ENCODE data around the gene ERGIC1.

Gene ERGIC1

DNA sequence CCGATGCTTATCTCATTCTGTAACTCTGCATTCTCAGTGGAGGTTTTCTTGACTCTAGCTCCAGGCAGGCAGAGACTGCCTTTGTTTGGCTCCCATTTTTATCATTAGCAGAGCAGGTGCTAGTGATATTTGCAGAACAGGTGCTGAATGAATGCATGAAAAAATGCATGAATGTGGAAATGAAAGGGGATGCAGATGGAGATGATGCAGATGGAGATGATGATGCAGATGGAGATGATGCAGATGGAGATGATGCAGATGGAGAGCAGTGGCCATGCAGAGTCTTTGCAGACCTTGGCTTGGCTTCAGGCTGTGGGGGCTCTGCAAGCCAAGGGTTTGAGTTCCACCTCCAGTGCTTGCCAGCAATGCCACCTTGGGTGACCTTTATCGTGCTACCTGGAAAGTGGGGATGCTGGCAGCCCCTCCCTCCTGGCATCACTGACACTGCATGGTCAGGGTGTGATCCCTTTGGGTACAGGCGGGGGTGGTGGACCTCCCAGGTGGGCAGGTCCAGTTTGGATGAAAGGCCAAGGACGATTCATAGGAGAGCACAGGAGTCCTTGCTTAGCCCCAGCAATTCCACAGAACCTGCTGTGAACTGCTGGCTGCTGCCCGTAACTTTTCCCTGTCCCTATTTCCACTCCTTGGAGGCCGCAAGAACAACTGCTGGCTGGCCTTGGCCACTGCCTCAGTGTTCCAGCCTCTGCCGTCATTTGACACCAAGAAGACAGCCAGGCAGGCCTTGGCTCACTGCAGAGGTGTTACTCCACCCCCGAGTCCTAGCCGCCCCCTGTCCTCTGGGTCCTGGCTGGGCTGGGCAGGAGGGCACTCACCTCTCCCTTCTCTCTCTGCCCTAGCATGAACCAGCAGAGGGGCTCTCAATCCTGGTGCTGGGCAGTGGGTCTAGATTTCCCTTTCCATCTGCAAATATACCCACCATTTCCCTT is 33.0 kb downstream of the ERGIC1 start:
- DNase-seq = no peak

GRCh38 chr5:172867761-172868435 is 33.8 kb downstream of the ERGIC1 start:
- DNase-seq = no peak

DNA sequence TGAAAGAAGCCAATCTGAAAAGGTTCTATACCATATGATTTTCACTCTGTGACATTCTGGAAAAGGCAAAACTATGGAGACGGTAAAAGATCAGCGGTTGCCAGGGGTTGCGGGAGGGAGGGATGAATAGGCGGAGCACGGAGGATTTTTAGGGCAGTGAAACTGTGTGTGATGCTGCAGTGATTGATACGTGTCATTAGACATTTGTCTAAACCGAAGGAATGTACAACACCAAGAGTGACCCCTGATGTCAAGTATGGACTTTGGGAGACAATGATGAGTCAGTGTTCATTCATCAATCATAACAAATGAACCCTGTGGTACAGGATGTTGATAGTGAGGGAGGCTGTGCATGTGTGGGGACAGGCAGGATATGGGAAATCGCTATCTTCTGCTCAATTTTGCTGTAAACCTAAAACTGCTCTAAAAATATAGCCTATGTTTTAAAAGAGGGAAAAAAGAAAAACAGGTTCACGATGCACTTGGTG is 34.4 kb downstream of the ERGIC1 start:
- no peak for DNase-seq

- DNase-seq = no peak
Measured at GRCh38 chr5:172868924-172869591, 35.0 kb downstream of the ERGIC1 start.

DNA sequence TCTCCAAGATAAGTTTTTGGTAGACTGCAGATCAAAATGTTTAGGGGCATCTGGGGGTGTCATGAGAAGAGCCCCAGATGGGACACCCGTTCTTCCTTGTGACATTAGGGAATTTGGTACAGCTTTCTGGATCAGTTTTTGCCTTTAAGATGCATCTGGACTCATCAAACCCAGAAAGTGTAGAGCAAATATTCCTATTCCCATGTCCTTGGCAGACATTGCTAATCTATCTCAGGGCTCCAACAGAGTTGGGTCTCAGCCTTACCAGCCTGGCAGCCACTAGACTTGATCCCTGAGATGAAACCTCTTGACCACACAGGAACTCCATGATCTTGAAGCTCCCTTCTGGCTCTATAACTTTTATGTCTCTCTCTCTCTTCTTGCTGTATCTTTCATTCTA is 35.6 kb downstream of the ERGIC1 start:
- DNase-seq = no peak

DNA sequence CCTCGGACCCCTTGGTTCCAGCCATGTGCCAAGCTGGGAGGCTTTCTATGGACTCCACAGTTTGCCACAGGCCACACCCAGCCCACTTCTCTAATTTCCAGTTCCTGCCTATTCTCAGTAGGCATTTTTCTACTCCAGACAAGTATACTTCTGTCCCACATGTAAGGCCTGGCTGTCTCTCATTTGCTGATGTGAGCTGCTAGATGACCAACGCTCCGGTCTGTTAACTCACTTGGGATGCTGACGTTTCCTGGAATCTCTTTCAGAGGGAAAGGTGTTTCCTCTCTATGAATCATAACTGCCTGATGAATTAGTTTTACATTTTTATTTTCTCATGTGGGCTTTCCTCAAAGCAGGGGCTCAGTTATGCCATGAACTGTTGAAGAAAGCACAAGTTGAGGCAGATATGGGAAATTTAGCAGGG is 36.3 kb downstream of the ERGIC1 start:
- no peak for DNase-seq

- DNase-seq = no peak
Measured at GRCh38 chr5:172870715-172871461, 36.8 kb downstream of the ERGIC1 start.

GRCh38 chr5:172871536-172871935 is 37.5 kb downstream of the ERGIC1 start:
- no peak for DNase-seq

- no peak for DNase-seq
Measured at GRCh38 chr5:172871982-172872381, 37.9 kb downstream of the ERGIC1 start.

DNA sequence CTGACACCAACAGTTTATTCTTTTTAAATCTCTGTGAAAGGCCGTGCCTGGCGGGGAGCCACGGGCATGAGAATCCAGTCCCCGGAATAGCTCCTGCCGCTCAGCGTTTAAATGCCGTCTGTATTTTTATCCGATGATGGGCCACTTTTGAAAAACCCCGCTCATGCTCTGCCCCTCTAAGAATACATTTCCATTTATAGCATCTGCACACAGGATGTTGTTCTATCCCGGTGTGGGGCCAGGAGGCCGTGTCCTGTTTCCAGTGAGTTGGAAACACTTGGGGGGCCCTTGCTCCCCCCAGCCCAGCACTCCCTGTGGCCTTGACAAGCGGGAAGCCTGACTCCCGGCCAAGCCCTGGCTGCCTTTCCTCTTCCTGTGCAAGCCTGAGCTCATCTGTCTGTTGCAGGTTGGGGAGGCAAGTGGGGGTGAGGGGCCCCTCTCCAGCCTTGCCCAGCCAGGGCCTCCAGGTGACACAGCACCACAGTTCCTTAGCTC is 39.0 kb downstream of the ERGIC1 start:
- no peak for DNase-seq

- DNase-seq = no peak
Measured at GRCh38 chr5:172873513-172873912, 39.5 kb downstream of the ERGIC1 start.

DNA sequence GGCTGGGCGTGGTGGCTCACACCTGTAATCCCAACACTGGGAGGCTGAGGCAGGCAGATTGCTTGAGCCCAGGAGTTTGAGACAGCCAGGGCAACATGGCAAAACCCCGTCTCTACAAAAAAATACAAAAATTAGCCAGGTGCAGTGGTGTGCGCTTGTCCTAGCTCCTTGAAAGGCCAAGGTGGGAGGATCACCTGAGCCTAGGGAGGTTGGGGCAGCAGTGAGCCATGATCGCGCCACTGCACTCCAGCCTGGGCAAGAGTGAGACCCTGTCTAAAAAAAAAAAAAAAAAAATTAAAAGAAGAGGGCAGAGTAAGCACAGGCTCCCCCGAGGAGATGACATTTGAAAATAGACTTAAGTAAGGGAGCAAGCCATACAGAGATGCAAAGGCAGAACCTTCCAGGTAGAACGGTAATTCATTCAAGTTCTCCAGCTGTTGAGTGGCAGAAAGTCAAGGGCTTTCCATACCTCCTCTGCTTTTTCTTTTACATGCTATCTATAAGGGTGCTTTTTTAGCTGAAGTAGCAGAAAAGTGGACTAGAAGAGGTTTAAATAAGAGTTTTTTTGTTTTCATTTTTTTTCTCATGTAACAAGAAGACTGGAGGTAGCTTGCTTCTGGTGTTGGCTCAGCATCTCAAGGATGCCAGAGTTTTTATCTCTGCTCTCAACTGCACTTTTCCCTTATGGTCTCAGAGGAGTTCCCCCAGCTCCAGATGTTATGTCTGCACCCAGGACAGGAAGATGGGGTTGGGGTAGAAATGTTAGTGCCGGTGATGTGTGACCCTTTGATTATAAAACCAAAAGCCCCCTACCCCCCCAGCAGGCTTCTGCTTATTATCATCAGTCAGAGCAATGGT is 40.8 kb downstream of the ERGIC1 start:
- DNase-seq = no peak

DNA sequence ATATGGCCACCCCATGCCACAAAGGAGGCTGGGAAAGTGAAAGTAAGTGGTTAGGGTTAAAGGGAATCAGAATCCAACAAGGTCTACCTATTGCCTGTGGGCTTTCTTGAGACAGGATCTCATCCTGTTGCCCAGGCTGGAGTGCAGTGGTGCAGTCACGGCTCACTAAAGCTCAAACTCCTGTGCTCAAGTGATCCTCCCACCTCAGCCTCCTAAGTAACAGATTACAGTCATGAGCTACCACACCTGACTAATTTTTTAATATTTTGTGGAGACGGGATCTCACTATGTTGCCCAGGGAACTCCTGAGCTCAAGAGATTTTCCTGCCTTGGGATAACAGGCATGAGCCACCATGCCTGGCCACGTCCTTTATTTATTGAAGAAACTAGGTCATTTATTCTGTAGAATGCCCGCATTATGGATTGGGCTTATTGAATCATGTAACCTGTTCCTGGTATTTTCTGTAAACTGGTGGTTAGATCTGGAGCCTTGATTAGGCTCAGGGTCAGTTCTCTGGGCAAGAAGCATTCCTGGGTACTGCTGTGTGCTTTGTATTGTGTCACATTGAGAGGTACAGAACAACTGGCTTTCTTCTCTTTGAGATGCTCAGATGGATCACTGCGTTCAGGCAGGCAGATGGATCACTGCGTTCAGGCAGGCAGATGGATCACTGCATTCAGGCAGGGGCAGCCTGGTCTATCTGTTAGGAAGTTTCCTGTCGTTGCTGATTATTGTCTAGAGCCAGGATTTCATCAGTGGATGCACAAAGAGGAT is 41.6 kb downstream of the ERGIC1 start:
- no peak for DNase-seq

DNA sequence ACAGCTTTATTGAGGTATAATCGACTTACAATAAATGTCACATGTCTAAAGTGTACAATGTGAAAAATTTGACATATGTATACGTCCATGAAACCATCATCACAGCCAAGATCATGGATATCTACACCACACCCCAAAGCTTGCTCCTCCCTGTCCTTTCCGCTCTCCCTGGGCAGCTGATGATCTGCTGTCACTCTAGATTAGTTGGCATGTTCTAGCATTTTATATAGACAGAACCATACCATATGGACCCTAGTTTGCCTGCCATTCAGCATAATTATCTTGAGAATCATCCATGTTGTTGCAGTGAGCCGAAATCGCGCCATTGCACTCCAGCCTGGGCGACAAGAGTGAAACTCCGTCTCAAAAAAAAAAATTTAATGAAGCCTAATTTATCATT is 42.5 kb downstream of the ERGIC1 start:
- no peak for DNase-seq

GRCh38 chr5:172877466-172878260 is 43.6 kb downstream of the ERGIC1 start:
- DNase-seq = no peak

GRCh38 chr5:172878585-172878932 is 44.5 kb downstream of the ERGIC1 start:
- DNase-seq = no peak

DNA sequence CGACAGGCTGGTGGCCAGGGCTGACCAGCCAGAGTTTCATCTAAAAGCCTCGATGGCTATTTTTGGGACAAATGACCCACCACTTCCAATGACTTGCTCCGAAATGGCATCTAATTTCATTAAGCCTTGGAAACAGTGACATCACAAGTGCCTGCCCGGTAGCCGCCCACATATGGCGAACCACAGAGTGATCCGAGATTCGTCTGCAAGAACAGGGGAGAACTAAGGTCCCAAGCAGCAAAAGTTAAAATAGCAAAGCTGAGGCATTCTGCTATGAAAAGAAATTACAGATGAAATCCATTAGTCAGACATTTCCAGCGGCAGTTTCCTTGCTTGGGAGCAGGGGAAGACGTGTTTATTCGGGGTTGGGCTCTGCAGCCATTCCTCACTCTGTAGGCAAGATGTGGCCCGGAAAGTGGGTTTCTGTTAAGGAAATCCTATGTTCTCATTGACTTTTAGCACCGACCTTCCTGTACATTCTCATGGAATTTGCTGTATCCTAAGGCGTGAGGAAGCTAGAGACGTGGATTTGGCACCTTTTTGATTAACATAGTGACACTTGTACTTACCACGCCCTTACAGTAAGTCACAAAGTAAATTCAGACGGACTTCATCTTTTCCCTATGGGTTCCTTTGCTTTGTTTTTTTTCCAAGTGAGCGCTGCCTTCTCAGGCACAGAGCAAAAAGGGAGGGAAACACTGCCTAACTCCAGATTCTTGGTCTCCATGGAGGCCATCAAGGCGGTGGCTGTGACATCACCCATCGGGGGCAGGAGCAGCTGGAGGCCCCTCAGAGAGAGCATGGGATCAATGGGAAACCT is 45.1 kb downstream of the ERGIC1 start:
- no peak for DNase-seq

- DNase-seq = no peak
Measured at GRCh38 chr5:172881691-172882370, 47.8 kb downstream of the ERGIC1 start.
